LNCaP clone FGC (cell line): ENCODE measurements around the gene PLA2G4B.
A peak's percentile ranks its signal among the peaks of the same experiment; 100 is the strongest.

Experiments
- DNase-seq: peaks from one replicate; pipeline ENCODE4 v3.0.0-alpha.2; 2011; ENCODE audit warnings: low read depth
- H3K4me3 ChIP-seq: 2 replicates; pipeline ENCODE4 v1.5.1; 2011; ENCODE audit warnings: mild to moderate bottlenecking, low read depth, low read length, control low read depth
- TF ChIP-seq, protein P1 (sequence below): IDR thresholded peaks from 2 replicates; pipeline ENCODE4 v1.5.1; 2012; ENCODE audit warnings: mild to moderate bottlenecking; ENCODE audit not compliant: control insufficient read depth, insufficient read depth; ENCODE audit errors: extremely low read depth

Gene PLA2G4B

DNA sequence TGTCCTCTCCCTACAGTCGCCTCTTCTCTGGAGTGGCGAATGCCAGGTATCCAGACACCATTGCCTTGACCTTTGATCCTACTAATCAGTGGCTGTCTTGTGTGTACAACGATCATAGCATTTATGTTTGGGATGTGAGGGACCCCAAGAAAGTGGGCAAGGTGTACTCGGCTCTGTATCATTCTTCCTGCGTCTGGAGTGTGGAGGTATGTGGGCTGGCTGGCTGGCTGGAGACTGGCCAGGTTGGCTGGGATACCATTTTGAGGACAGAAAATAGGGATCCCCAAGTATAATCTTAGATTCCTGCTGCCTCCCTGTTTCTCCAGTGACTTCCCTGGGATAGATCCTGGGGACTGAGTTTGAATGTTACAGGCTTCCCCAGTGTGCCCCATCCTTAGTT is 24.1 kb upstream of the PLA2G4B start:
- no peak overlapping the region for H3K4me3 ChIP-seq
- DNase-seq: no peak
- TF ChIP-seq, protein P1, sequence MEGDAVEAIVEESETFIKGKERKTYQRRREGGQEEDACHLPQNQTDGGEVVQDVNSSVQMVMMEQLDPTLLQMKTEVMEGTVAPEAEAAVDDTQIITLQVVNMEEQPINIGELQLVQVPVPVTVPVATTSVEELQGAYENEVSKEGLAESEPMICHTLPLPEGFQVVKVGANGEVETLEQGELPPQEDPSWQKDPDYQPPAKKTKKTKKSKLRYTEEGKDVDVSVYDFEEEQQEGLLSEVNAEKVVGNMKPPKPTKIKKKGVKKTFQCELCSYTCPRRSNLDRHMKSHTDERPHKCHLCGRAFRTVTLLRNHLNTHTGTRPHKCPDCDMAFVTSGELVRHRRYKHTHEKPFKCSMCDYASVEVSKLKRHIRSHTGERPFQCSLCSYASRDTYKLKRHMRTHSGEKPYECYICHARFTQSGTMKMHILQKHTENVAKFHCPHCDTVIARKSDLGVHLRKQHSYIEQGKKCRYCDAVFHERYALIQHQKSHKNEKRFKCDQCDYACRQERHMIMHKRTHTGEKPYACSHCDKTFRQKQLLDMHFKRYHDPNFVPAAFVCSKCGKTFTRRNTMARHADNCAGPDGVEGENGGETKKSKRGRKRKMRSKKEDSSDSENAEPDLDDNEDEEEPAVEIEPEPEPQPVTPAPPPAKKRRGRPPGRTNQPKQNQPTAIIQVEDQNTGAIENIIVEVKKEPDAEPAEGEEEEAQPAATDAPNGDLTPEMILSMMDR: no peak

DNA sequence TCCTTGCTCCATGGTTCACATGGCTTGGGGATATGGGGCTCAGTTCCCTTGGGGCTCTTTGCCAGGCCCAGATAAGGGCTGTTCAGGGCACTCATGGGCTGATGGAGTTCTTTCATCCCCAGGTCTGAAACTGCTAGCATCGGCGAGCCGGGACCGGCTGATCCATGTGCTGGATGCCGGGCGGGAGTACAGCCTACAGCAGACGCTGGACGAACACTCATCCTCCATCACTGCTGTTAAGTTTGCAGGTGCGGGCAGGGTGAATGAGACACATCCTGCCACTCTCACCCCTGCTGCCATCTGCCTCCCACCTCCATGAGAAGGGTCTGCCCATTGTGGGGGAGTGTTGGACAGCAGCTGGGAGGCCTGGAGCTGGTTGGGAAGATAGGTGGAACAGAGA is 21.9 kb upstream of the PLA2G4B start:
- no peak for DNase-seq
- TF ChIP-seq, protein P1: no peak
- no peak overlapping the region for H3K4me3 ChIP-seq

DNA sequence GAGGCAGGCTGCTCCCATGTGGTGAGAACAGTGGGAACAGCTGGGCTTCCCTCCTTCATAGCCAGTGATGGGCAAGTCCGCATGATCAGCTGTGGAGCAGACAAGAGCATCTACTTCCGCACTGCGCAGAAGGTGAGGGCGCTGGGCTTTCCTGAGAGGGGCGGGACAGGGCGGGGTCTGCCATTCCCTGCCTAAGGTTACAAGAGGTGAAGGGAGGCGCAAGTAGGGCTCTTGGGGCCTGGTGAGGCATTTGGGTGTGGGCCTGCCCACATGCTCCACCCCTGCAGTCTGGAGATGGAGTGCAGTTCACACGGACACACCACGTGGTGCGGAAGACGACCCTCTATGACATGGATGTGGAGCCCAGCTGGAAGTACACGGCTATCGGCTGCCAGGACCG is 21.3 kb upstream of the PLA2G4B start:
- H3K4me3 ChIP-seq: no peak overlapping the region
- TF ChIP-seq, protein P1: no peak
- DNase-seq: no peak

DNA sequence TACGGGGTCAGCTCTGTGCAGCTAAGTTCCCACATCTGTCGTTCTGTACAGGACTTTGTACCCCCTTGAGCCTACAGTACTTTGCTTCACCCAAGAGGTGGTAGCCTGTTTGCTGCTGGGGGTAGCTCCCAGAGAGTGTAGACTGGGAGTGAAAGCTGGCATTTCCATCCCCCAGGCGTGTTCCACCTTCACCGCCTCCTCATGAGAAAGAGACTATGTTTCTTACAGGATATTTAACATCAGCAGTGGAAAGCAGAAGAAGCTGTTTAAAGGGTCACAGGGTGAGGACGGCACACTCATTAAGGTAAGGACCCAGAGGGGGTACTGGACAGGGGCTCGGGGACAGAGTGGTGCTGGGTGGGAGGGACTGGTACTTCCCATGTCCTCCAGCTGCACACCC is 20.9 kb upstream of the PLA2G4B start:
- TF ChIP-seq, protein P1: no peak
- no peak overlapping the region for H3K4me3 ChIP-seq
- no peak for DNase-seq

DNA sequence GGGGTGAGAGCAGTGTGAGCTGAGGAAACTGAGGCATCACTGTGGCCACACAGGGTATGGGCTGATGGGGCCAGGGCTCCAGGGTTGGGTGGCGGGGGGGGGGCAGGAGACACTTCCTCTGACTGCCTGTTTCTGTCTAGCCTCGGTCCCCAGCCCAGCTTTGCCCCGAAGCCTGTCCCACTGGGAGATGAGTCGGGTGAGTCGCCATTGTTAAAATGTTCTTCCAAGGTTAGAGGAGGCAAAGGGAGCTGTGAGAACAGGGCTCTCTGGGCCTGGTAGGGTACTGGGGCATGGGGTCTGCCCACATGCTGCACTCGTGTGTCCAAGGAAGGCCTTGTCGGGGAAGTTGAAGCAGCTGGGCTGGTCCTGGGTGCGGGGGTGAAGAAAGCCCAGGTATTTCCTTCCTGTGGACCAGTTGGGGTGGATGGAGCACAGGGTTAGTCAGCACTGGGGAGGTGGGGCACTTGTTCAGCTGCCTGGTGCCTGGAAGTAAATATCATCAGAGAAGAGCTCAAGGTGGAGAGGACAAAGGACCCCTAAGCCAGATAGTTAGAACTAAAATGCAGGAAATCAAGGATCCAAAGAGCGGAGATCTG is 19.1 kb upstream of the PLA2G4B start:
- H3K4me3 ChIP-seq: no peak overlapping the region
- TF ChIP-seq, protein P1: no peak
- DNase-seq: no peak

DNA sequence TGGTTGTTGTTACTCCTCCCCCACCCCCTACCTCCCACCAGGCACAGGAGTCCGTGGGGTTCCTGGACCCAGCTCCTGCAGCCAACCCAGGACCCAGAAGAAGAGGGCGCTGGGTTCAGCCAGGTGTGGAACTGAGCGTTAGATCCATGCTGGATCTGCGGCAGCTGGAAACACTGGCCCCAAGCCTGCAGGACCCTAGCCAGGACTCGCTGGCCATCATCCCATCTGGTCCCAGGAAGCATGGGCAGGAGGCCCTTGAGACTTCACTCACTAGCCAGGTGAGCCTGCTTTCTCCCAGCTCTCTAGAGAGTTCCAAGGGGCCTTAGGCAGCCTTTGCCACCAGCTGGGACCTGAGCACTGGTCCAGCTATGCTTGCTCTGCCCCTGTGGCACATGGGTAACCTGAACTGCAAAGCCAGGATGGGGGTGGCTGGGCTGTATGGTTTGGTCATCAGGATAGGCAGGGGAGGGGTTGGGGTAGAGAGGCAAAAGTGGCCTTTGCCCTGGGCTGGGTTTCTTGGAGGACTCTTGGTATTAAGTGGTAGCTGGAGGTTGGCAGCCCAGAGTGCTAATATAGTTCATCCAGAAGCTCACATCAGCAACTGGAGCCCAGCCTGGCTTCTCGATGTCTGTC is 17.7 kb upstream of the PLA2G4B start:
- DNase-seq: peak; percentile 66
- H3K4me3 ChIP-seq: no peak overlapping the region
- TF ChIP-seq, protein P1: no peak

DNA sequence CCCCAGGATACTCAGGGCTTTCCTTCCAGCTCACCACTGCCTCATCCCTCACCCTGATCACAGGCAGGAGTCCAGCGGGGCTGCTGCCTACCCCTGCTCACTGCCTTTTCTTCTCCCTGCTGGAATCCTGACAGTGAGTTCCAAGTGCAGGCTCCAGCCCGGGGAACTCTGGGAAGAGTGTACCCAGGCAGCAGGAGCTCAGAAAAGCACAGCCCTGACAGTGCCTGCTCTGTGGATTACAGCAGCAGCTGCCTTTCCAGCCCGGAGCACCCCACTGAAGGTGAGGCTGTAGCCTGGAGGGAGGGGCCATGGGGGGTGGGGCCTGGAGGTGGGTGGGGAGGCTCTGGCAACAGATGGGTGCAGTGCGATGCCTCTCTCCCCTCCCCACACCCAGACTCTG is 16.8 kb upstream of the PLA2G4B start:
- DNase-seq: no peak
- no peak overlapping the region for H3K4me3 ChIP-seq
- TF ChIP-seq, protein P1: no peak
